Brain microvascular endothelial cell (primary cell): ENCODE data around the gene CHN2.

Experiments
- DNase-seq: peaks from one replicate; pipeline ENCODE4 v3.0.0-alpha.2; 2020
- H3K27ac ChIP-seq: fragments of 250-450 bp; sonication (Bioruptor Pico); 2 replicates; pipeline ENCODE4 v1.5.1; 2020; ENCODE audit warnings: mild to moderate bottlenecking, moderate library complexity
- H3K27me3 ChIP-seq: fragments of 250-450 bp; sonication (Bioruptor Pico); replicated peaks from 2 replicates; pipeline ENCODE4 v1.5.1; 2020; ENCODE audit warnings: mild to moderate bottlenecking
- H3K36me3 ChIP-seq: fragments of 250-450 bp; sonication (Bioruptor Pico); replicated peaks from 2 replicates; pipeline ENCODE4 v1.5.1; 2020; ENCODE audit warnings: mild to moderate bottlenecking
- H3K4me3 ChIP-seq: 2 replicates; pipeline ENCODE4 v1.5.1; 2011; ENCODE audit warnings: low read depth, mild to moderate bottlenecking, control low read depth, low read length, moderate library complexity
- CTCF ChIP-seq: IDR thresholded peaks from 2 replicates; pipeline ENCODE4 v1.5.1; 2011; ENCODE audit warnings: low read depth, mild to moderate bottlenecking, moderate library complexity, low read length, control low read depth, inconsistent platforms; ENCODE audit errors: missing control alignments
- in situ Hi-C: cut with HindIII; loops from 2 replicates; pipeline ENCODE4 v1.10.0; 2017; ENCODE audit warnings: low sequenced_read_pairs, low pct_ligation_motif_present

CHN2 gene

GRCh38 chr7:29346231-29346978 lies 151.8 kb downstream of the CHN2 start:
- Histone ChIP-seq H3K4me3 (no peak overlapping the region), H3K36me3 (no peaks in the 10 kb centered on the region), H3K27me3 (no peaks in the 10 kb centered on the region), H3K27ac (no peak overlapping the region)
- in situ Hi-C loops, result no loop called here
- no peak for TF ChIP-seq CTCF
- DNase-seq, result no peak

- no peak for DNase-seq
- no peaks in the 10 kb centered on the region for H3K36me3 ChIP-seq
- H3K4me3 ChIP-seq, result no peak overlapping the region
- in situ Hi-C loops, result no loop called here
- no peaks in the 10 kb centered on the region for H3K27me3 ChIP-seq
- no peak for TF ChIP-seq CTCF
- no peak overlapping the region for H3K27ac ChIP-seq
Measured at GRCh38 chr7:29349362-29349761, 154.8 kb downstream of the CHN2 start.

GRCh38 chr7:29350351-29350750 lies 155.8 kb downstream of the CHN2 start:
- TF ChIP-seq CTCF, result no peak
- no peak for DNase-seq
- H3K27me3 ChIP-seq, result no peaks in the 10 kb centered on the region
- in situ Hi-C loops, result no loop called here
- no peak overlapping the region for H3K4me3 ChIP-seq
- no peaks in the 10 kb centered on the region for H3K36me3 ChIP-seq
- H3K27ac ChIP-seq, result no peak overlapping the region

DNA sequence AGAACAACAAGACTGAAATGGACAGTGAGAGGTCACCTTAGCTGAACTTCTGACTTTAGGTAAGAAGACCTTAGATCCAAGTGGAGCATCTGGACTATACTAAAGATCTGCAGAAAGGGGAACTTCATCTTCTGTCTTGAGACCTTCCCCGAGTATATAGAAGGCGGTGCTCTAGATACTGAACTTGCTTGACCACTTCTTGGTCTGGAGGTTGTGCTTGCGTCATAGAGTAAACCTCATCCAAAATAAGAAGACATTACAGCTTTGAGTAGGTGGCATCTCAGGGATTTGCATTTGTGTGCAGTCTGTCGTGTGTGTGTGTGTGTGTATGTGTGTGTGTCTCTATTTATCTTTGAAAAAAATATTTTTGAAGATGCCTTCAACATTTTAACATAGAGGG lies 157.5 kb downstream of the CHN2 start:
- Histone ChIP-seq H3K4me3 (no peak overlapping the region), H3K36me3 (no peaks in the 10 kb centered on the region), H3K27me3 (no peaks in the 10 kb centered on the region), H3K27ac (no peak overlapping the region)
- TF ChIP-seq CTCF, result no peak
- no peak for DNase-seq
- in situ Hi-C loops, result no loop called here

DNA sequence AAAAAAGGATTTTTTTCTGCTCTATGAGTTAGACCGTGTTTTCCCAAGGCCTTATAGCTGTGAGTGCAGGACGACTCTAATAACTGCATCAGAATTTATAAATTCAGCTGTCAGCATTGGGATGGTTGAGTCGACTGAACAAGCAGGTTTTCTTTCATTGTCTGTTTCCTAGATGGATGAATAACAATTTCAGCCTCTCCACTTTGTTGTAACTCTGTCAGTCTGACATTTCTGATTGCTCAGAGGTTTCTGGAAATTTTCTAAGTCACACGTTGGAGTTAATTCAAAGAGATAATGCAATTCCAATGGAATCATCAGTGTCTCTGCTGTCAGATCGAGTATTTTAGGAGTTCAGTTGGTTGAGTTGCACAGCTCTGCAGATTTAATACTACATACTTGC lies 159.2 kb downstream of the CHN2 start:
- Histone ChIP-seq H3K27ac (no peak overlapping the region), H3K36me3 (no peaks in the 10 kb centered on the region), H3K4me3 (no peak overlapping the region), H3K27me3 (no peaks in the 10 kb centered on the region)
- TF ChIP-seq CTCF, result no peak
- in situ Hi-C loops, result no loop called here
- no peak for DNase-seq

DNA sequence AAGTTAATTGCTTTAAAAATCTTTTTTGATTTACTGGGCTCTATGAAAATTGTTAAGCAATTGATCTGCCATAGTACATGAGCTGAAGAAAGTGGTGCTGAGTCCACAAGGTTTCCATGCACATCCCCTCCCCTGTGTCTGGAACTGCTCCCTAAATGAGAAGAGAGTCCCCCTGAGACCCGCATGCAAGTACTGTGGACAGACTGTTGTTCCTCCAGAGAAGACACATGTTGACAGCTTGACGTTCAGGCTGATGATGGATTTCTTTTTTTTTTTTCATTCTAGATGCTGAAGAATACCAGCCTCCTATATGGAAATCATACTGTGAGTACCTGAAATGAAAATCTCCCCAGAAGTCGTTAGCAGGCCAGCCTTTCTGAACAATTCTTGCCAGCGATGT lies 159.8 kb downstream of the CHN2 start:
- in situ Hi-C loops, result no loop called here
- H3K36me3 ChIP-seq, result no peaks in the 10 kb centered on the region
- no peak for DNase-seq
- H3K27ac ChIP-seq, result no peak overlapping the region
- H3K27me3 ChIP-seq, result no peaks in the 10 kb centered on the region
- H3K4me3 ChIP-seq, result no peak overlapping the region
- TF ChIP-seq CTCF, result no peak
